Vagina (tissue), 2 donors: Measurements from ENCODE around the gene RTBDN.

ENCODE experiments used
- CTCF ChIP-seq, 3 experiments: fragments of 450-650 bp in 2 of 3; fragments of 200-600 bp in 1 of 3; sonication (generic) in 1 of 3; IDR thresholded peaks; one replicate each; pipeline ENCODE4 v1.5.1; 2017 to 2019; ENCODE audit warnings: antibody characterized with exemption in 3 of 3, mild to moderate bottlenecking in 2 of 3, moderate library complexity in 2 of 3
- POLR2AphosphoS5 ChIP-seq, 2 donors: sonication (generic); formaldehyde crosslinking; IDR thresholded peaks; one replicate each; pipeline ENCODE4 v1.9.0; 2017; ENCODE audit warnings: antibody characterized with exemption in 2 of 2, mild to moderate bottlenecking in 2 of 2, low read depth in 1 of 2; ENCODE audit not compliant: insufficient read depth in 1 of 2

- TF ChIP-seq POLR2AphosphoS5 (IDR thresholded peaks at IDR 0.05; ENCODE audit: insufficient read depth in 1 of 2, low read depth in 1 of 2) (peak; percentile 72 to 79), CTCF (IDR thresholded peaks at IDR 0.05) (no peak)
Measured at GRCh38 chr19:12806242-12807081, 27.9 kb downstream of the RTBDN start, which contains the start of gene RNASEH2A.
